Spleen (tissue), 7 donors: Measurements from ENCODE around the gene SLC5A5.

Experiments used
- POLR2A ChIP-seq, 3 donors: fragments of 450-650 bp; IDR thresholded peaks; one replicate each; pipeline ENCODE4 v1.5.1; 2017; ENCODE audit warnings: antibody characterized with exemption in 3 of 3, mild to moderate bottlenecking in 1 of 3
- POLR2AphosphoS5 ChIP-seq, 3 donors: sonication (generic); formaldehyde crosslinking; IDR thresholded peaks; one replicate each; pipeline ENCODE4 v1.5.1; 2017; ENCODE audit warnings: antibody characterized with exemption in 3 of 3
- TF ChIP-seq, protein P1 (sequence below), 11 experiments: fragments of 200-600 bp in 7 of 11; fragments of 450-650 bp in 4 of 11; sonication (generic) in 4 of 11; IDR thresholded peaks in 8 of 11; conservative IDR thresholded peaks in 3 of 11; 1 replicate in 7 of 11; 2 replicates in 4 of 11; pipeline versions ENCODE4 v1.4.0 to v1.8.0; 2016 to 2021; ENCODE audit warnings: antibody characterized with exemption in 11 of 11, inconsistent platforms in 4 of 11, mild to moderate bottlenecking in 1 of 11
- donor health status: DM: no; HTN: no; CAD: no; lungs with moderate emphysema.
- donor health status: DM: no; HTN: no; CAD: no.
- donor health status: DM: no; HTN: no; CAD: no.

GRCh38 chr19:17908244-17908643 is 36.5 kb downstream of the SLC5A5 start:
- TF ChIP-seq POLR2A (IDR thresholded peaks at IDR 0.05) (no peak), POLR2AphosphoS5 (IDR thresholded peaks at IDR 0.05) (no peak)
- TF ChIP-seq, protein P1, sequence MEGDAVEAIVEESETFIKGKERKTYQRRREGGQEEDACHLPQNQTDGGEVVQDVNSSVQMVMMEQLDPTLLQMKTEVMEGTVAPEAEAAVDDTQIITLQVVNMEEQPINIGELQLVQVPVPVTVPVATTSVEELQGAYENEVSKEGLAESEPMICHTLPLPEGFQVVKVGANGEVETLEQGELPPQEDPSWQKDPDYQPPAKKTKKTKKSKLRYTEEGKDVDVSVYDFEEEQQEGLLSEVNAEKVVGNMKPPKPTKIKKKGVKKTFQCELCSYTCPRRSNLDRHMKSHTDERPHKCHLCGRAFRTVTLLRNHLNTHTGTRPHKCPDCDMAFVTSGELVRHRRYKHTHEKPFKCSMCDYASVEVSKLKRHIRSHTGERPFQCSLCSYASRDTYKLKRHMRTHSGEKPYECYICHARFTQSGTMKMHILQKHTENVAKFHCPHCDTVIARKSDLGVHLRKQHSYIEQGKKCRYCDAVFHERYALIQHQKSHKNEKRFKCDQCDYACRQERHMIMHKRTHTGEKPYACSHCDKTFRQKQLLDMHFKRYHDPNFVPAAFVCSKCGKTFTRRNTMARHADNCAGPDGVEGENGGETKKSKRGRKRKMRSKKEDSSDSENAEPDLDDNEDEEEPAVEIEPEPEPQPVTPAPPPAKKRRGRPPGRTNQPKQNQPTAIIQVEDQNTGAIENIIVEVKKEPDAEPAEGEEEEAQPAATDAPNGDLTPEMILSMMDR (IDR thresholded peaks at IDR 0.05 in 8 of 11, conservative IDR thresholded peaks at IDR 0.05 in 3 of 11), result no peak
